Measurements from ENCODE around the gene BPNT1.
A peak's percentile ranks its signal among the peaks of the same experiment; 100 is the strongest.
"Not testable (repeated sequence)": the region's sequence is repeated elsewhere in the genome, so short reads cannot be mapped to it uniquely, and the experiment has no call there.

BPNT1 gene

DNA sequence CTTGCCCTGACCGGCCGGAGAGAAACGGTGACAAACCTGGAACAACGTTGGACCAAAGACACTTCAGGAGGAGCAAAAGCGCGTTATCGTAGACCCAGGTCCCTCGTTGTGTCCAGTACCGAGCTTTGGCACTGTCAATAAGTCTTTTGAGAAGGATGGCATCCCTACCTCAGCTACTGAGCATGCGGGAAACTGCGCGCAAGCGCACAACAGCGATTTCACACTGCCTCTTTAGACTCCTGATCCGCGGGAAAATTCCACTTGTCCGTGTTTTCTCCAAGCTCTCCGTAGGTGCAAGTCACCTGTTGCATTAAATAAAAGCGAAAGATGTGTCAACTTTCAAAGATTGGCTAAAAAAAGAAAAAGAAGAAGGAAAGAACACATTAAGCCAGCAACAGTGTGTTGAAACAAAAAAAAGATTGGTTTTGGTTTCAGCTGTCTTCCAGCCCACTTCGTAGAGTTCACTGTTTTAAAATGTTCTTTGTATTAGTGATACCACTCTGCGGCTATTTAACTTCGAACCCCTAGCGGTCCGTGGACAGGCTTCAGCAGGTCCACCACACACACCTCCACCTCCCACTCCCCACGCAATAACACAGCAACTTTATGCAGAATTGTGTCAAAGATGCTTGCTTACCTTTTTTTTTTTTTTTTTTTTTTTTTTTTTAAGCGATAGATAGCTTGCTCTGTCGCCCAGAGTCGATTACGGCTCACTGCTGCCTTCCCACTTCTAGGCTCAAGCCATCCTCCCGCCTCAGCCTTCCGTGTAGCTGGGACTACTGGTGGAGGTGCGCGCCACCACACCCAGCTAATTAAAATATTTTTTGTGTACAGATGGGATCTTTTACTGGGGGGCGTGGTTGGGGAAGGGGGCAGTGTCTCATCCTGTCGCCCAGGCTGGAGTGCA is at the start of gene BPNT1:
Gene BPNT1, minus strand, starts transcription at position 139 of the 907 bp plus-strand sequence. CDS start 9,942 bp downstream, outside the sequence.
- DNase-seq, result peak; percentile 93

GRCh38 chr1:220137019-220137786 is 47.6 kb upstream of the BPNT1 start:
- DNase-seq, result no peak

- DNase-seq, result no peak
Measured at GRCh38 chr1:220135755-220136154, 46.2 kb upstream of the BPNT1 start.

- no peak for DNase-seq
Measured at GRCh38 chr1:220129479-220130210, 40.1 kb upstream of the BPNT1 start.

DNA sequence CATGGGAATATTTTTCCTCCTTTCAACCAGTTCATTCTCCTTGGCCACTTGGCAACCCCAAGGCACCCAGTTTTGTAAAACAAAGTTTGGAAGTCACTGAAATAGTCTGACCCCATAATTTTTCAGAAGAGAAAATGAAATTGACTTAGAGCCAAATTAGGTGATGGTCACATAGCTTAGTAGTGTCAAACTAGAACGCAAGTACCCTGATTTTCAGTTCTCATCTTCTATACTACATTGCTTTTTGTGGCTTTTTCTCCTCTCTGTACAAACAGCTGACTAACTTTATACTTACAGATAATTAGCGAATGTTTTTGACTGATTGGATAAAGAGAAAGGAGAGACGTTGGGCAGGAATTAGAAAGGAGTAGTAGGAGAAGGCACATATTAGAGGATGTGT is 37.5 kb upstream of the BPNT1 start:
- no peak for DNase-seq

DNA sequence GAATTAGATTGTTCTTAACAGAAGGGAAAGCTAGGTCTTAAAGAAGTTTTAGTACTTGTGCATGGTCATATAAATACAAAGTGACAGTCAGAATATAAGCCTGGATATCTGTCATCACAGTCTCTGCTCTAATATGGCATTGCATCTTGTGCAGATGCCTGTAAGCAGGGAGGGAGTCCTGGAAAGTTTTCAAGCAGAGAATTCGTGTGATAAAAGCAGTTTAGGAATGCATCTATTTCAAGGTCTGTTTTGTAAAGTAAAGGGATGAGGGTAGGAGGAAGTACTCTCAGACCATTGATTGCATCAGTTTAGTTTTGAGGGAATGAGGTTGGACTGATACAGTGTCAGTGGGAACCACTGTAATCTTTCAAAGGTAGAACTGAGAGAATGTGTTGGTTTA is 35.0 kb upstream of the BPNT1 start:
- no peak for DNase-seq

- no peak for DNase-seq
Measured at GRCh38 chr1:220123889-220124288, 34.3 kb upstream of the BPNT1 start.

GRCh38 chr1:220123066-220123465 is 33.5 kb upstream of the BPNT1 start:
- no peak for DNase-seq

- no peak for DNase-seq
Measured at GRCh38 chr1:220121791-220122530, 32.4 kb upstream of the BPNT1 start.

GRCh38 chr1:220119043-220119512 is 29.5 kb upstream of the BPNT1 start:
- no peak for DNase-seq

DNA sequence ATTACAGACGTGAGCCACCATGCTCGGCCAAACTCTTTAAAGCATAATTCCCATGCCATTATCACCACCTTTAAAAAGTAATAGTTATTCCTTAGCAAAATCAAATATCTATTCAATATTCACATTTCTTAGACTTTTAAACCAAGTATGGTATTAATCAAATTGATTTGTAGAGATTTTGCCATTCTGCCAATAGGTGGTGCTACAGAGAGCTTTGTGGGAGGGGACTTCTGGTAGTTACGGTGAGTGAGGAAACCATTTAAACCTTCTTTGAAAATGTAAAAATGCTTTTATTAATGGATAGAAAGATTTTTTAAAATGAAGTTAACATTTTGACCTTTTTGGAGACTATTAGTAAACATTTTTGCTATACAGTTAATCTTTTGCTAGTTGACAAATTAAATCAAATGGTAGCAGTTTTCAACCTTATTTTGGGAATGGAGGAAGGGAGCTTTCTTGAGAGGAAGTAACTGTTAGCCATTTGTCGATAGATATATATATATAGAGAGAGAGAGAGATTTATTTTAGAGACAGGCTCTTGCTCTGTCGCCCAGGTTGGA is 23.6 kb upstream of the BPNT1 start:
- no peak for DNase-seq

DNA sequence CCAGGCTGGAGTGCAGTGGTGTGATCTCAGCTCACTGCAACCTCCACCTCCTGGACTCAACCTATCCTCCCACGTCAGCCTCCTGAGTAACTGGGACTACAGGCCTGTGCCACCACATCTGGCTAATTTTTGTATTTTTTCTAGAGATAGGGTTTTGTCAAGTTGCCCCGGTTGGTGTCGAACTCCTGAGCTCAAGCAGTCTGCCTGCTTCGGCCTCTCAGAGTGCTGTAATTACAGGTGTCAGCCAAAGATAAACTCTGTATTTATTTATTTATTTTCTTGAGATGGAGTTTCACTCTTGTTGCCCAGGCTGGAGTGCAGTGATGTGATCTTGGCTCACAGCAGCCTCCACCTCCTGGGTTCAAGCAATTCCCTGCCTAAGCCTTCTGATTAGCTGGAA is 23.0 kb upstream of the BPNT1 start:
- not testable (repeated sequence) for DNase-seq

- DNase-seq, result not testable (repeated sequence)
Measured at GRCh38 chr1:220110473-220110872, 20.9 kb upstream of the BPNT1 start.

GRCh38 chr1:220099826-220100225 is 10.2 kb upstream of the BPNT1 start:
- DNase-seq, result no peak

DNA sequence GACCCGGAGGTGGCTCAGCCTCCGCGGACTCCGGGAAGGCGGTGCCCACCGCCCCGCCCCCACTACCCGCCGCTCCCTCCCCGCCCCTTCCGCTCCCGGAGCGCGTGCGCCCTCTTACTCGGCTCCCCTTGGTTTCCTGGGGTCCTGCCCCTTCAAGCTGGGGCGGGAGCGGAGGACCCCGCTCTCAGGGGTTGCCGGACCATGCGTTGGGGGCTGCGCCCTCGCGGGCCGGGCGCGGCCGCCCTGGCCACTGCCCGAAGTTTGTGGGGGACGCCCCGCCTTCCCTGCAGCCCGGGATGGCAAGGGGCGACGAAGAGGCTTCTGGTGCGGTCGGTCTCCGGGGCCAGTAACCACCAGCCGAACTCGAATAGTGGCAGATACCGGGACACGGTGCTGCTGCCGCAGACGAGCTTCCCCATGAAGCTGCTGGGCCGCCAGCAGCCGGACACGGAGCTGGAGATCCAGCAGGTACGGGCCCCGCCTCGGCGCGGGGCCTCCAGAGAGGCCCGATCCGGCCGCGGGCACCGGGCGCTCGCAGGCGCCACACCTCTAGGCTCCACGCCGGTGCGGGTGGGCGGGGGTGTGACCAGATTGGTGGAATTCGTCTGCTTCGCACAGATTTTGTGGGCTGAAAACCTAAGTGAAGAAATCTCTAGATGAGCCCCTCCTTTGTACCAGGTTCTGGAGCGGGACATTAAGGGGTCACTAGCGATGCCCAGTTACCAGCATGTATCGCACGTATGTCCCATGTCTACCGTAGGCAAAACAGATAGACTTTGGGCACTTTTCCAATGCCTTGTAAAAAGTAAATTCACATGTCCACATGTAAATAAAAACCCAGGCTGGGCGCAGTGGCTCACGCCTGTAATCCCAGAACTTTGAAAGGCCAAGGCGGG is 4.7 kb upstream of the BPNT1 start, which contains the start of gene IARS2:
Gene IARS2, plus strand, starts transcription at position 117 of the 896 bp plus-strand sequence. Its CDS starts 85 bp downstream, at position 202.
- DNase-seq, result peak; percentile 70

- DNase-seq, result no peak
Measured at GRCh38 chr1:220093361-220094015, 3.9 kb upstream of the BPNT1 start.

DNA sequence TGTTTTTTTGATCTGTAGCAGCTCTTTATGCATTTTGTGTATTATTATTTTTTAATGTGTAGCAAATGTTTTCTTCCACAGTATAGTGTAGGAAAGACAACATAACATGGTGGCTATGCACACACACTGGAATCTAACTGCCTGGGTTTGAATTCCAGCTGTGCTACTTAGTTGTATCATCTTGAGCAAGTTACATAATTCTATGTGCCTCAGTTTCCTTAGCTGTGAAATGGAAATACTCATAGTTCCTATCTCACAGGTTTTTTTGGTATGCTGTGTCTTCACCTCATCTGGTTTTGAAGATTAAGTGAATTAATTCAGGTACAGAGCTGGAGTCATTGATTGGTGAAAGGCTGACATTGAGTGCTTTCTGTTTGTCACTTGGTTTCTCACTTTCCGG is 3.1 kb upstream of the BPNT1 start:
- DNase-seq, result no peak

DNA sequence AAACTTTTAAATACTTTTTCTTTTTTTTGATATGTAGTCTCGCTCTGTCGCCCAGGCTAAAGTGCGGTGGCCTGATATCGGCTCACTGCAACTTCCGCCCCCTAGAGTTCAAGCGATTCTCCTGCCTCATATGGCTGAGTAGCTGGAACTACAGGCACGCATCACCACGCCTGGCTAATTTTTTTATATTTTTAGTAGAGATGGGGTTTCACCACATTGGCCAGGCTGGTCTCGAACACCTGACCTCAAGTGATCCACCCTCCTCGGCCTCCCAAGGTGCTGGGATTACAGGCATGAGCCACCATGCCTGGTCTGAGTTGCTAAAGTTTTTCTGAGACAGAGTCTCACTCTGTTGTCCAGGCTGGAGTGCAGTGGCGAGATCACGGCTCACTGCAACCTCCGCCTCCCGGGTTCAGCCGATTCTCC is 3.3 kb downstream of the BPNT1 start:
- not testable (repeated sequence) for DNase-seq

DNA sequence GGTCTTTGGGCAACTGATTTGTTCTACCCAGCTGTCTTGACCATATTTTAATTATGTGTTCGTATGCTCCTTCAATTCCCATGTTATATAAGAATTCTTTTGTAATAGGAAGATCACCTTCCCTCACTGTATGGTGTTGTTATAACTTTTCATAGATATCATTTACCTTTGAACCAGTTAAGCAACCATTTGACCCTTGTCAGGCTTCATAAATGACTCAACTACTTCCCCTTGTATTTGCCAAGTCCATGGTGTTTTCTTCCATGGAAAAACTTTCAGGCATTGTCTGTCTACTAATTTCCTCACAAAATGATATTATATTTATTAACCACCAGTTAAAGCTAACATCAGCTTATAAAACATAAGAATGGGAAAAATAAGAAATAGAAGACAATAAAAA is 5.1 kb downstream of the BPNT1 start:
- DNase-seq, result no peak

DNA sequence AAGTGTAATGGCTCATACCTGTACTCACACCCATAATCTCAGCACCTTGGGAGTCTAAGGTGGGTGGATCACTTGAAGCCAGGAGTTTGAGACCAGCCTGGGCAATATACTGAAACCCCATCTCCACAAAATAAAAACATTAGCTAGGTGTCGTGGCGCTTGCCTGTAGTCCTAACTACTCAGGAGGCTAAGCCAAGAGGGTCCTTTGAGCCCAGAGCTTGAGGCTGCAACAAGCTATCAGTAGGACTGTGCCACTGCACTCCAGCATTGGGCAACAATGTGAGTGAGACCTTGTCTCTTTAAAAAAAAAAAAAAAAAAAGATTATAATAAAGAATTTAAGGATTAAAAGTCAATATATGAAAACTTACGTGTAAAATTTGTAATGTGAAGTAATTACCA is 11.7 kb downstream of the BPNT1 start:
- no peak for DNase-seq

Measured in NCI-H2029 (cell line).